ENCODE data around the gene ACAD9. TPM values are rescaled to one million over a fixed set of nuclear protein-coding genes. Genes with fewer than 3 reads are reported as not detected.
"Not testable (repeated sequence)": the region's sequence is repeated elsewhere in the genome, so short reads cannot be mapped to it uniquely, and the experiment has no call there.

Gene ACAD9
- total RNA-seq, 4 donors from 2014 or later, result 36.2 to 48.9 (median 46.8) TPM

DNA sequence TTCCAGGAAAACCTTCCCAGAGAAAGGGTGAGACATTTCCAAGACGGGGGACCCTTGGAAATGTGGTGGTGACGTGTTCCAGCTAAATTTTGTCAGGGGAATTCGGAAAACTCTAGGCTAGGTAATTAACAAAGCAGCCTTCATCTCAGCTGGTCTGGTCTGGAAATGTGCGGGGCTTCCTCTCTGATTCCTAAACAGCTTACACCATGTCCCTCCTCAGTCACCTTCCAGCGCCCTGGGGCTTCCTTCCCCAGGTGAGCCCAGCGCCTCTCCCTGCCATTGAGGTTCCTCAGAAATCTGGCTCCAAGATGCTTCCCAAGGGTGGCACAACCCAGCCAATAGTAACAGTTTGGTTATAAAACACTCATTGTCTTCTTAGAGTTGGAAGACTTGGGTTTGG is 571 bp downstream of the ACAD9 start:
- no peak for ATAC-seq (ENCODE audit: low FRiP score)
- TF ChIP-seq CTCF (IDR thresholded peaks at IDR 0.05), result no peak
- DNase-seq (ENCODE audit: low spot score), result no peak

DNA sequence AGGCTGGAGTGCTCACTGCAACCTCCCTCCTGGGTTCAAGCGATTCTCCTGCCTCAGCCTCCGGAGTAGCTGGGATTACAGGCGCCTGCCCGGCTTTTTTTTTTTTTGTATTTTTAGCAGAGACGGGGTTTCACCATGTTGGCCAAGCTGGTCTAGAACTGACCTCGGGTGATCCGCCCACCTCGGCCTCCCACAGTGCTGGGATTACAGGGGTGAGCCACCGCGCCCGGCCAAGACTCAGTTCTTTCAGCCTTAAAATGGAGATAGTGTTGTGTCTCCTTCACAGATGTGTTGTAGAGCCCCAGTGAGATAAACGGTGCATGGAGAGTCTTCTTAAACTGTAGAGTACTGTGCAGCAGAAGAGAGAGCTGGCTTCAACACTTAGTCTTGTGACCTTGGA is 1.0 kb downstream of the ACAD9 start:
- DNase-seq (ENCODE audit: low spot score); ATAC-seq (ENCODE audit: low FRiP score): not testable (repeated sequence)

DNA sequence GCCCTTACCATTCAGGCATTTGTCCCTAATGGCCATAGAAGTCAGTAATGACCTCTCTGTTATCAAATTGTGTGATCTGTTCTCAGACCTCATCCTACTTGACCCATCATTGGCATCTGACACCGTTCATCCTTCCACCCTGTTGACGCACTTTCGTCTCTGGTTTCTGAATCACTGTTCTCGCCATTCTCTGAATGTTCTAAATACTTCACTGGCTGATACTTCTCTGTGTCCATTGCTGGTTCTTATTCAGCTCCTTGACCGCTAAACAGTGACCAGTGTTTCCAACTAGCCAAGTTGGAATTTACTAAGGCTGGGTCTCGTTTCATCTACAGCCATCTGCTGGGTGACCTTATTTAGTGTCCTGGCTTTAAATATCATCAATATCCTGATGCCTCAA is 2.2 kb downstream of the ACAD9 start:
- no peak for TF ChIP-seq CTCF (IDR thresholded peaks at IDR 0.05)
- ATAC-seq (ENCODE audit: low FRiP score) (no peak), DNase-seq (ENCODE audit: low spot score) (no peak)

DNA sequence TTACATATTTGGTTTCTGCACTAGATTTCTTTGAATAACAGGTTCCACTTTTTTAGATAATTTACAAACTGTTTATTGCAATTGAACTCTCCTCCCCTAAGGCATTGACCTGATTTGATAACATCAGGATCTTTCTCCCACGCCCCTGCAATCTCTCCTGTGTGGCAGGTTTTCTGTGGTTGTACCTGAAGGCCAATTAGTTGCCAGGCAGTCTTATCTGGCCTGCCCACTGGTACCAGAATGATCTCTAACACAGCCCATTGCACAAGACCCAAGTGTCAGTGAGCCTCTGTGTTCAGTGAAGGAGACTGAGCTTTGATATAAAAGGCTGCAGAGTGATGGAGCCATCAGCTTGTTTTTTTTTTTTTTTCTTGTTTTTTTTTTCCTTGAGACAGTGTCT is 3.3 kb downstream of the ACAD9 start:
- DNase-seq (ENCODE audit: low spot score) (no peak), ATAC-seq (ENCODE audit: low FRiP score) (no peak)
- no peak for TF ChIP-seq CTCF (IDR thresholded peaks at IDR 0.05)

DNA sequence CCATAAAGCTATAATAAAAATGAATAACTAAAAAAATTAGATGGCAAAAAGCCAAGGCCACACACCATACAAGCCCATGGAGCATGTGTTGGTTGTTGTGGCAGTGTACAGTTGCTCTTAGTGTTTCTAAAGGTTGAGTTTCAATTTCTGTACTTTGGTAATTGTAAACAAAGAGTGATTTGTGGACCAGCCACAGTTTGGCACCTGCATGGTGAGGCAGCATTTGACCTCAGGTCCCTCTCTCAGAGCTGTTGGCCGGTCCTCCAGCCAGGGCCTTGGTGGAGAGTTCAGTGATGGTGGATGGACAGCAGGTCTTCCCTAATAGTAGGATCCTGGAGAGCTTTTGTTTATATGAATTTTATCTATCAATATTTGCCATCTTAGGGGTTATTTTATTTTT is 5.6 kb downstream of the ACAD9 start:
- TF ChIP-seq CTCF (IDR thresholded peaks at IDR 0.05), result no peak
- no peak for ATAC-seq (ENCODE audit: low FRiP score)
- no peak for DNase-seq (ENCODE audit: low spot score)

GRCh38 chr3:128889139-128889894 is 9.9 kb downstream of the ACAD9 start:
- DNase-seq (ENCODE audit: low spot score) (no peak), ATAC-seq (ENCODE audit: low FRiP score) (no peak)
- TF ChIP-seq CTCF (IDR thresholded peaks at IDR 0.05), result no peak

GRCh38 chr3:128895843-128896697 is 16.6 kb downstream of the ACAD9 start:
- no peak for DNase-seq (ENCODE audit: low spot score)
- no peak for ATAC-seq (ENCODE audit: low FRiP score)
- TF ChIP-seq CTCF (IDR thresholded peaks at IDR 0.05), result no peak
